Measurements from ENCODE around the gene HCN2. TPM values are rescaled to one million over a fixed set of nuclear protein-coding genes. Genes with fewer than 3 reads are reported as not detected.
A peak's percentile ranks its signal among the peaks of the same experiment; 100 is the strongest.

The HCN2 gene
- total and polyA plus RNA-seq, 2 of the 13 experiments (the other 11 are each of a cell fraction or from before 2014, with no cell fraction given): 0.01 TPM; not detected in 1

GRCh38 chr19:570251-570686, 19.4 kb upstream of the HCN2 start:
- H3K9me3 ChIP-seq (ENCODE audit: low read length): no peaks in the 10 kb centered on the region
- peaks cover 27% of the 10 kb centered on the region for H3K4me1 ChIP-seq (ENCODE audit: insufficient read depth, low read length)
- H4K20me1 ChIP-seq (ENCODE audit: insufficient read depth, low read length): peaks cover 23% of the 10 kb centered on the region
- peaks cover 30% of the 10 kb centered on the region for H3K79me2 ChIP-seq (ENCODE audit: insufficient read depth, low read length)
- intact Hi-C loops (cut with micrococcal nuclease; ENCODE audit: unreplicated experiment) (loop anchor here (2.0 kb wide), 1 partner anchor 19 kb away; no protein-coding TSS in a partner anchor), in situ Hi-C loops (cut with HindIII; ENCODE audit: extremely low pct_ligation_motif_present, low pct_unique_long_range_greater_than_20kb) (no loop called here)
- 87% methylated on average over 22 of the region's 25 CpGs for WGBS (ENCODE audit: low lambda C conversion rate)
- no peak overlapping the region for H3K4me3 ChIP-seq (replicated peaks in 1 of 3; ENCODE audit: insufficient read depth in 1 of 3, low read depth in 2 of 3, low read length in 3 of 3)
- DNase-seq (ENCODE audit: low spot score) (no peak), FAIRE-seq (no peak), ATAC-seq (no peak)
- BruUV-seq (replicated peaks): no TSS peak
- ChIA-PET CTCF (ENCODE audit: low intra/inter-chr PET ratio, low total read pairs) (no interaction called here), POLR2A (interaction anchor here (4.3 kb wide), 1 partner anchor 14 kb away, joined by 45 read pairs; no protein-coding TSS in a partner anchor)
- H2AFZ ChIP-seq (ENCODE audit: low read length): no peak overlapping the region
- no peaks in the 10 kb centered on the region; a peak in 1 of 5 replicates for H3K36me3 ChIP-seq (replicated peaks in 1 of 2; ENCODE audit: control insufficient read depth in 1 of 2, insufficient read depth in 2 of 2, low read length in 2 of 2)
- peak overlapping the region; percentile 47; the same call in 1 of the 2 replicates for H3K4me2 ChIP-seq (ENCODE audit: low read depth, low read length)
- no peak overlapping the region for H3K9ac ChIP-seq (ENCODE audit: insufficient read depth, low read depth, low read length)
- H3K27ac ChIP-seq (ENCODE audit: extremely low read length, insufficient read depth, low read length): peak overlapping the region; percentile 43
- no peaks in the 10 kb centered on the region; a peak in 1 of 5 replicates for H3K27me3 ChIP-seq (ENCODE audit: control insufficient read depth in 1 of 2, insufficient read depth in 2 of 2, low read length in 2 of 2)
- peak; percentile 52 for TF ChIP-seq ZBTB33 (CRISPR knock-in tag; IDR thresholded peaks at IDR 0.05)
- TF ChIP-seq ZNF44 (CRISPR knock-in tag; IDR thresholded peaks at IDR 0.05): no peak
- TF ChIP-seq ZNF7 (CRISPR knock-in tag; IDR thresholded peaks at IDR 0.05): no peak
- TF ChIP-seq ZBTB38 (CRISPR knock-in tag; IDR thresholded peaks at IDR 0.05): peak; percentile 40; the same call in 1 of the 2 replicates
- no peak for TF ChIP-seq ZNF83 (CRISPR knock-in tag; IDR thresholded peaks at IDR 0.05; ENCODE audit: borderline replicate concordance)
- TF ChIP-seq HOXD1 (CRISPR knock-in tag; IDR thresholded peaks at IDR 0.05): no peak
- TF ChIP-seq, protein P1, sequence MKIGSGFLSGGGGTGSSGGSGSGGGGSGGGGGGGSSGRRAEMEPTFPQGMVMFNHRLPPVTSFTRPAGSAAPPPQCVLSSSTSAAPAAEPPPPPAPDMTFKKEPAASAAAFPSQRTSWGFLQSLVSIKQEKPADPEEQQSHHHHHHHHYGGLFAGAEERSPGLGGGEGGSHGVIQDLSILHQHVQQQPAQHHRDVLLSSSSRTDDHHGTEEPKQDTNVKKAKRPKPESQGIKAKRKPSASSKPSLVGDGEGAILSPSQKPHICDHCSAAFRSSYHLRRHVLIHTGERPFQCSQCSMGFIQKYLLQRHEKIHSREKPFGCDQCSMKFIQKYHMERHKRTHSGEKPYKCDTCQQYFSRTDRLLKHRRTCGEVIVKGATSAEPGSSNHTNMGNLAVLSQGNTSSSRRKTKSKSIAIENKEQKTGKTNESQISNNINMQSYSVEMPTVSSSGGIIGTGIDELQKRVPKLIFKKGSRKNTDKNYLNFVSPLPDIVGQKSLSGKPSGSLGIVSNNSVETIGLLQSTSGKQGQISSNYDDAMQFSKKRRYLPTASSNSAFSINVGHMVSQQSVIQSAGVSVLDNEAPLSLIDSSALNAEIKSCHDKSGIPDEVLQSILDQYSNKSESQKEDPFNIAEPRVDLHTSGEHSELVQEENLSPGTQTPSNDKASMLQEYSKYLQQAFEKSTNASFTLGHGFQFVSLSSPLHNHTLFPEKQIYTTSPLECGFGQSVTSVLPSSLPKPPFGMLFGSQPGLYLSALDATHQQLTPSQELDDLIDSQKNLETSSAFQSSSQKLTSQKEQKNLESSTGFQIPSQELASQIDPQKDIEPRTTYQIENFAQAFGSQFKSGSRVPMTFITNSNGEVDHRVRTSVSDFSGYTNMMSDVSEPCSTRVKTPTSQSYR (CRISPR knock-in tag; IDR thresholded peaks at IDR 0.05; ENCODE audit: borderline replicate concordance): peak; percentile 68
- TF ChIP-seq RORA (CRISPR knock-in tag; IDR thresholded peaks at IDR 0.05): no peak
- TF ChIP-seq, protein P2, sequence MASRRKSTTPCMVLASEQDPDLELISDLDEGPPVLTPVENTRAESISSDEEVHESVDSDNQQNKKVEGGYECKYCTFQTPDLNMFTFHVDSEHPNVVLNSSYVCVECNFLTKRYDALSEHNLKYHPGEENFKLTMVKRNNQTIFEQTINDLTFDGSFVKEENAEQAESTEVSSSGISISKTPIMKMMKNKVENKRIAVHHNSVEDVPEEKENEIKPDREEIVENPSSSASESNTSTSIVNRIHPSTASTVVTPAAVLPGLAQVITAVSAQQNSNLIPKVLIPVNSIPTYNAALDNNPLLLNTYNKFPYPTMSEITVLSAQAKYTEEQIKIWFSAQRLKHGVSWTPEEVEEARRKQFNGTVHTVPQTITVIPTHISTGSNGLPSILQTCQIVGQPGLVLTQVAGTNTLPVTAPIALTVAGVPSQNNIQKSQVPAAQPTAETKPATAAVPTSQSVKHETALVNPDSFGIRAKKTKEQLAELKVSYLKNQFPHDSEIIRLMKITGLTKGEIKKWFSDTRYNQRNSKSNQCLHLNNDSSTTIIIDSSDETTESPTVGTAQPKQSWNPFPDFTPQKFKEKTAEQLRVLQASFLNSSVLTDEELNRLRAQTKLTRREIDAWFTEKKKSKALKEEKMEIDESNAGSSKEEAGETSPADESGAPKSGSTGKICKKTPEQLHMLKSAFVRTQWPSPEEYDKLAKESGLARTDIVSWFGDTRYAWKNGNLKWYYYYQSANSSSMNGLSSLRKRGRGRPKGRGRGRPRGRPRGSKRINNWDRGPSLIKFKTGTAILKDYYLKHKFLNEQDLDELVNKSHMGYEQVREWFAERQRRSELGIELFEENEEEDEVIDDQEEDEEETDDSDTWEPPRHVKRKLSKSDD (CRISPR knock-in tag; IDR thresholded peaks at IDR 0.05; ENCODE audit: low read depth): no peak

Measured in HepG2 (cell line).